ENCODE data around the gene NRXN2.

DNA sequence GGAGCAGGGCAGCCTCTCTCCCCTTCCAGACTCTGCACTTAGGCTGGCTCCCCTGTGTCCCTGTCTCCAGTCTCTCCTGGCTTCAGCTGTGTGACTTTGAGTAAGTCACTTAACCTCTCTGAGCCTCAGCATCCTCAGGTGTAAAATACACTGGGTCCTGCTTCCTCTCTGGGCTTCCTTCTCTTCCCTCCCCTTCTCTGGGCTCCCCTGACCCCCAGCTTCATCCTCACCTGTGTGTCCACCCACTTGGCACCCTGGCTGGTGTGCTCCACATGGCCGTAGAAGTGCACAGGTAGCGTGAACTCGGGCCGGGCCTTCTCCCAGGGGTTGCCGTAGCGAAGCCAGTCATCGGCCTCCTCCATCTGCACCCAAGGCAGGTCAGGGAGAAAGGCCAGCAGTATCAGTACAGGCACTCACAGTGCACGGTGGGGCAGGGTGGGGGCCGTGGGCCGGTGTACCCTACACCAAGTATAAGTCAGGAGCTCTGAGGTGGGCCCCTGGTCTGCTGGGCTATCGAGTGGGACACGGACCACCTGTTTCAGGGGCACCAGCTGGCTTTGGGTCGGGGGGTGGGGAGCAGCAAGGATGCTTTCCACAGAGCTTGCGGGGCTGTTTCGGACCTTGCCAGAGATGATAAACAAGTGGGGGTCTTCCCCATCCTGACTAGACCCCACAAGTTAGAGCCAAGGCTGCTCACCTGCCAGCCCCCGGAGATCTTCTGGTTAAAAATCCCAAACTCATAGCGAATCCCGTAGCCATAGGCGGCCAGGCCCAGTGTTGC lies 34.7 kb upstream of the NRXN2 start:
- TF ChIP-seq GATA2 (IDR thresholded peaks at IDR 0.05; ENCODE audit: low read depth, low read length) = no peak
- TF ChIP-seq GATA3 (IDR thresholded peaks at IDR 0.05; ENCODE audit: low read depth, low read length) = no peak
